Mesothelial cell of epicardium (in vitro differentiated cells): Measurements from ENCODE around the gene MAB21L1. TPM values are rescaled to one million over a fixed set of nuclear protein-coding genes. Genes with fewer than 3 reads are reported as not detected.

Experiments
- DNase-seq, 2 experiments: peaks; one replicate each; pipeline ENCODE4 v3.0.0; 2021; ENCODE audit warnings: low spot score in 2 of 2; ENCODE audit not compliant: unreplicated experiment in 2 of 2
- H3K27ac Mint-ChIP-seq: 2 replicates; pipeline ENCODE4 v1.8.0; 2021; ENCODE audit warnings: mixed read lengths
- H3K27me3 Mint-ChIP-seq: 2 replicates; pipeline ENCODE4 v1.8.0; 2021; ENCODE audit warnings: low read depth, mixed read lengths
- H3K36me3 Mint-ChIP-seq: 2 replicates; pipeline ENCODE4 v1.8.0; 2021; ENCODE audit warnings: mixed read lengths
- H3K4me1 Mint-ChIP-seq: 2 replicates; pipeline ENCODE4 v1.8.0; 2021; ENCODE audit warnings: mixed read lengths
- H3K4me3 Mint-ChIP-seq: 2 replicates; pipeline ENCODE4 v1.8.0; 2021; ENCODE audit warnings: mild to moderate bottlenecking, moderate library complexity, mixed read lengths
- H3K9me3 Mint-ChIP-seq: 2 replicates; pipeline ENCODE4 v1.8.0; 2021; ENCODE audit warnings: mixed read lengths
- CTCF ChIP-seq: fragments of 200-600 bp; sonication (generic); IDR thresholded peaks from one replicate; pipeline ENCODE4 v1.5.0; 2021; ENCODE audit warnings: antibody characterized with exemption; ENCODE audit not compliant: unreplicated experiment
- total RNA-seq: library from RNA; stranded (reverse); gene quantifications from 3 replicates; pipeline ENCODE4 v1.2.1, GENCODE V29; 2021

MAB21L1 gene
- total RNA-seq, 1 donor from 2014 or later = 0.80 TPM

- peaks cover 13% of the 10 kb centered on the region for H3K9me3 Mint-ChIP-seq
- no peaks in the 10 kb centered on the region for H3K27me3 Mint-ChIP-seq
Measured at GRCh38 chr13:35499196-35499662, 22.7 kb upstream of the MAB21L1 start.

GRCh38 chr13:35498231-35498630, 21.7 kb upstream of the MAB21L1 start:
- DNase-seq = no peak
- H3K4me3 Mint-ChIP-seq = no peak overlapping the region
- peaks cover 18% of the 10 kb centered on the region for H3K4me1 Mint-ChIP-seq
- H3K9me3 Mint-ChIP-seq = peaks cover 16% of the 10 kb centered on the region
- no peak for TF ChIP-seq CTCF
- H3K36me3 Mint-ChIP-seq = peaks cover 5% of the 10 kb centered on the region
- H3K27me3 Mint-ChIP-seq = no peaks in the 10 kb centered on the region
- H3K27ac Mint-ChIP-seq = no peak overlapping the region

More at GRCh38 chr13:35499196-35499662, 22.7 kb upstream of the MAB21L1 start:
- Mint-ChIP-seq H3K27ac (no peak overlapping the region), H3K4me1 (peaks cover 18% of the 10 kb centered on the region), H3K4me3 (no peak overlapping the region), H3K36me3 (peaks cover 5% of the 10 kb centered on the region)
- DNase-seq = no peak
- no peak for TF ChIP-seq CTCF

- Mint-ChIP-seq H3K4me1 (peaks cover 11% of the 10 kb centered on the region), H3K27ac (no peak overlapping the region), H3K9me3 (peaks cover 16% of the 10 kb centered on the region), H3K4me3 (no peak overlapping the region), H3K36me3 (peaks cover 5% of the 10 kb centered on the region), H3K27me3 (no peaks in the 10 kb centered on the region)
- no peak for TF ChIP-seq CTCF
- no peak for DNase-seq
Measured at GRCh38 chr13:35496761-35497386, 20.4 kb upstream of the MAB21L1 start.

DNA sequence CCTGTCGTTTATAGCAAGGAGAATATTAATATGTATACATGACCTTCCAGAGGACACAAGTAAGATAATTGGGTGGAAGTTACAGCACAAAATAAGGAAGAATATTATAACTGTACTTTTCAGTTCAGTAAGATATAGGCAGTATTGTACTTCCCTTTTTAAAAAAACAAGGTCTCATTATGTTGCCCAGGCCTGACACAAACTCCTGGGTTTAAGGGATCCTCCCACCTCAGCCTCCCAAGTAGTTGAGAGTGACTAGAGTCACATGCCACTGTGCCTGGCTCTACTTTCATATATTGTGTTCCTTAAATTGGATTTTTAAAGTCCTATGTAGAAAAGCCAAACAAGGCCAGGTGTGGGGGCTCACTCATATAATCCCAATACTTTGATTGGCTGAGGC, 19.5 kb upstream of the MAB21L1 start:
- peaks cover 5% of the 10 kb centered on the region for H3K36me3 Mint-ChIP-seq
- DNase-seq = no peak
- no peak overlapping the region for H3K27ac Mint-ChIP-seq
- TF ChIP-seq CTCF = no peak
- peaks cover 16% of the 10 kb centered on the region for H3K9me3 Mint-ChIP-seq
- no peak overlapping the region for H3K4me3 Mint-ChIP-seq
- H3K4me1 Mint-ChIP-seq = peaks cover 6% of the 10 kb centered on the region
- no peaks in the 10 kb centered on the region for H3K27me3 Mint-ChIP-seq

DNA sequence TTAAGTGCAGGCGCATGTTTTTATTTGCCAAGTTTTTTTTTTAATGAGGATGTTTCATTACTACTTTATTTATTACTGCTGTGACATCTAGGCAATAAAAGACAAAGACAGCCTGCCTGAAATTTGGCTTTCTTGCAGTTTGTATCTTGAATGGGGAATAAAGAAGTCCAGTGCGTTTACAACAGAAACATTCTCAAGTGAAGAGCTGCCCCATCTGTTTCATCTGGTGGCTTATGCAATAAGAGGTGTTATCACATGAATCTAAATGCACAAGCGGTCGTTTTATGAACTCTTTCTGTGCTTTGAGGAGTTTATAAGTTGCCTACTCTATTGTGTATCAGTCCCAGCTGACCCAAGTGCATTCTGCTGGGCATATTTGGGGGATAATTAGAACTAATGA, 12.6 kb upstream of the MAB21L1 start:
- H3K27ac Mint-ChIP-seq = no peak overlapping the region
- H3K9me3 Mint-ChIP-seq = peaks cover 1% of the 10 kb centered on the region
- no peak overlapping the region for H3K4me3 Mint-ChIP-seq
- no peak for TF ChIP-seq CTCF
- no peaks in the 10 kb centered on the region for H3K27me3 Mint-ChIP-seq
- H3K36me3 Mint-ChIP-seq = no peaks in the 10 kb centered on the region
- H3K4me1 Mint-ChIP-seq = peaks cover 3% of the 10 kb centered on the region
- DNase-seq = no peak
